Hematopoietic multipotent progenitor cell treated with erythropoietin and hydrocortisone succinate and interleukin-3 and kit ligand, for 6 days (in vitro differentiated cells): ENCODE measurements around the gene SUGCT.
A peak's percentile ranks its signal among the peaks of the same experiment; 100 is the strongest.
"Not testable (repeated sequence)": the region's sequence is repeated elsewhere in the genome, so short reads cannot be mapped to it uniquely, and the experiment has no call there.

Experiments
- DNase-seq: peaks from one replicate; pipeline ENCODE4 v3.0.0-alpha.2; 2015

SUGCT gene

DNA sequence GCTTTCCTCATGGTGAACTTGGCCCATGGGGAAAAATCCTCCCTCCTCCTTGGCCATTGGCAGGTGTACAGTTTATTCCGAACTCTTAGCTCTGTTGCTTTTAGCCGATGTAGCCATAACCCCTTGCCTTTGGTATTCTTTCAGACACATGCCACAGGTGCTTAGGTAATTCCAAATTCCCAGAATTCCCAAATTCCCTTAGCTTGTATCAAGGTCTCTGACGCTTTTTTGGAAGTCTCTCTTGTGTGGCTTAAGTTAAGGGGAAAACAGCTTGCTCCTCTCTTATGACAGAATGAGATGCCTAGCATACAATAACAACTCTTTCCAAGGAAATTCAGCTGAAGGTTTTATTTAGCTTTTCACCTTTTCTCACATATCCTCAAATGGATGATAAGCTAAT, 68.0 kb downstream of the SUGCT start:
- no peak for DNase-seq

DNA sequence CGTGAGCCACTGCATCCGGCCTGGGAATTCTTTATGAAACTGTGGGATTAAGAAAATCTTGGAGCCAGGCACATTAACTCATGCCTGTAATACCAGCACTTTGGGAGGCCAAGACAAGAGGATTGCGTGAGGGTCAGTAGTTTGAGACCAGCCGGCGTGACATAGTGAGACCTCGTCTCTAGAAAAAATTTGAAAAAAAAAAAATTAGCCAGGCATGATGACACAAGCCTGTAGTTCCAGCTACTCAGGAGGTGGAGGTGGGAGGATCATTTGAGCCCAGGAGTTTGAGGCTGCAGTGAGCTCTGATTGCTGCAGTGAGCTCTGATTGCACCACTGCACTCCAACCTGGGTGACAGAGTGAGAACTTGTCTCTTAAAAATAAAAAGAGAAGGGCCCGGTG, 69.8 kb downstream of the SUGCT start:
- no peak for DNase-seq

DNA sequence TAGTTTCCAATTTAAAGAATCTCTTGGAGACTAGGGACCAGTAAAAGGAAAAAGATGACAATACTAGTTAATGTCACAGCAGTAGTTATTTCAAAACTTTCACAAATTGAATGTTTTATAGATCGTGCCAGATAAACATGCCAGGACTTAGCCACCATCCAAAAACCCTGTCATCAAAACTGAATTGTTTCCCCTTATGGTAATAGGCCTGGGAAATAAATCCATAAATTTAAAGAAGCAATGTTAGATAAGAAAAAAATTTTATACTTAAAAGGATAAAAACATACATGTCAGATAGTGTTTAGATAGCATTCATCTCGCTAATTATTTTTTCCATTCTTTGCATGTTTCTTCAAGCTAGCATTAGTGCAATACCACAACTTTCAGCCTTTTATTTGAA, 71.2 kb downstream of the SUGCT start:
- DNase-seq: no peak

DNA sequence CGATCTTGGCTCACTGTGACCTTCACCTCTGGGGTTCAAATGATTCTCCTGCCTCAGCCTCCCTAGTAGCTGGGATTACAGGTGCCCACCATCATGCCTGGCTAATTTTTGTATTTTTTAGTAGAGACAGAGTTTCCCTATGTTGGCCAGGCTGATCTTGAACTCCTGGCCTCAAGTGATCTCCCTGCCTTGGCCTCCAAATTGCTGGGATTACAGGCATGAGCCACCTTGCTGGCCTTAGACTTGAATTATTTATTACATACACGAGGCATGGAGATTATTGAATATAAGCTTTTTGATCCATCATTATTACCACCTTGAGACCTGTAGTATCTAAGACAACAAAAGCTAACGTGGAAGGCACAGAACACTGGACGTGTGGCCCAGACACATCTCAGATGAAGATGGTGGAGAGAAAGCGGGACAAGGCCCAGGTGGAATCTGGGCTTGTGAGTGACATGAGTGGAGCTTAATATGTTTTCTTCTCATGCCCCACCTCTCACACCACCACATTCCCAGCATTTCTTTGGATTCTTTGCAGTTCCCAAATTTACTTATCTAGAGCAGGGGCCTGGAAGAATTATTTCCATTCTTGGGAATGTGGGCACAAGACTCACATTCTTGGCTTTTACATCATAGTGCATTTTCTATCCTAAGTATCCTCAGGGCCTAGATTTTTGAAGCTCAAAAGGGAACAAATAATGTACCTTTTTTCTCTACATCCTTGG, 76.6 kb downstream of the SUGCT start:
- DNase-seq: no peak

DNA sequence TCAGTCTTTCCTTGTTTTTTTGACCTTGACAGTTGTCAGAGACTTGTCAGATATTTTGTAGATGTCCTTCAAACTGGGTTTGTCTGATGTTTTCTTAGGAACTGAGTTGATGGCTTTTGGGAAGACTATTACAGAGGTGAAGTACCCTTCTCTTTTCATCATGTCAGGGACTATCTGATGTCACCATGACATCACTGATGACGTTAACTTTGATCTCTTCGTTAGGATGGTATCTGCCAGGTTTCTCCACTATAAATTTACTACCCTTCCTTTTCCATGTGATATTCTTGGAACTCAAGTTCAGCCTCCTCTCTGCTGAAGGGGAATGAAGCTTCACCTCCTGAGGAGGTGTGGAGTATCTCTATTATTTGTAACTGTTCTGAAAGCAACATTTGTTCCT, 78.5 kb downstream of the SUGCT start:
- DNase-seq: no peak

DNA sequence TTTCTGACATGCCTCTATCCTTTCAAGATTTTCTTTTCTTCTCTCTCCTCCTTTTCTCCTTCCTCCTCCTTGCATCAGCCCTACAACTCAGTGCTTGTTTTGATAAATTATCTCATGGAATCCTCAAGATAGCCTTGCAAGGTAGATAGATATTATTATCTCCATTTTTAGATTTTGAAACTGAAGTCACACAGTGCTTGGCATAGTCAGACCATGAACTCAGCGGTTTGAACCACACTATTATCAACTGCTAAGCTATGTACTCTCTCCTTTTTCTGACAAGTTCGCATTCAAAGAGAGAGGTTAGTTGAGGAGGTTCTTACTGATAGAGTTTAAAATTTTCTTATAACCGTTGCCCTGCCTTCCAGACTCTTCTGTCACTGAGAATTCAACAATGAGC, 79.1 kb downstream of the SUGCT start:
- DNase-seq: no peak

DNA sequence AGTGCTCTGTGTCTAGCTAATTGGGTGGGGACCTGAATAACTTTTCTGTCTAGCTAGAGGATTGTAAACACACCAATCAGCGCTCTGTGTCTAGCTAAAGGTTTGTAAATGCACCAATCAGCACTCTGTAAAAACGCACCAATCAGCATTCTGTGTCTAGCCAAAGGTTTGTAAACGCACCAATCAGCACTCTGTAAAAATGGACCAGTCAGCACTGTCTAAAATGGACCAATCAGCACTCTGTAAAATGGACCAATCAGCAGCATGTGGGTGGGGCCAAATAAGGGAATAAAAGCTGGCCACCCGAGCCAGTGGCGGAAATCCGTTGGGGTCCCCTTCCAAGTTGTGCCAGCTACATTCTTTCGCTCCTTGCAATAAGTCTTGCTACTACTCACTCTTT, 83.8 kb downstream of the SUGCT start:
- DNase-seq: not testable (repeated sequence)

DNA sequence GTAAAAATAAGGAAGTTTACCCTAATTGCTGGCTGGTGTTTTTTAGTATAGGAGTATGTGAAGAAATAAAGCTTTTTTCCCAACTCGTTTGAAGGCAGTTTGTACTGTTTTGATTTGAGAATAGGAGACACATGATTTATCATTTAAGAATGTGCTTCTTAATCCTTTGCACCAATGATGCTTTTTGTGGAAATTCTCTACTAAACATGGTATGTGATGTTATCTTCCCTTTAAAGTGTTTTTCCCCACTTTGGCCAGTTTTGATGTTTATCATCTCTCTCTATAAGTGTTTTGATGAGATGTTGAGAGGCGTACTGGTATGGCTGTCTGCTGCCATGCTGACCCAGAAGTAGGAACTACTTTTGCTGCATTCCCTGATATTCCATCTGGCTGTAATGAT, 85.1 kb downstream of the SUGCT start:
- DNase-seq: no peak

DNA sequence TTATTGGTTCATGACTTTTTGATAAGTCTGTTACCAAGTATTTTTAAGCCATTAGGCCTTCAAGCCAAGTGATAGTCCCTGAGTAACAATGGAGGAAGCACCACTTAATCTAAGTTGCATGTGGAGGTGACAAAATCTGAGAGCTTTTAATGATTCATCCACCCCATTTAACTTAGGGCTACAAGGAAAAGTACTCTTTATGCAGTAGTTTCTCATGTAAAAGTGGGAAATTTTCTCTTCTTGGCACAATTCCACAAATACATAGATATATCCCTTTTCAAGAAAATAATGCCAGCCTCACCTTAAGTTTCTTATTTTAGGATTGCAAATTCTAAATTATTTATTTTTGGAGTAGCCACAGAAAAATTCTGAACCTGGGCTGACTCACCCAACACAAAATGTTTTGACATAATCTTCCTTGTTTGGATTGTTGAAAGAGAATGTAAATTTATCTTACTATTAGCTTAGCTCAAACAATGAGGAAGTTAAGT, 85.7 kb downstream of the SUGCT start:
- no peak for DNase-seq

DNA sequence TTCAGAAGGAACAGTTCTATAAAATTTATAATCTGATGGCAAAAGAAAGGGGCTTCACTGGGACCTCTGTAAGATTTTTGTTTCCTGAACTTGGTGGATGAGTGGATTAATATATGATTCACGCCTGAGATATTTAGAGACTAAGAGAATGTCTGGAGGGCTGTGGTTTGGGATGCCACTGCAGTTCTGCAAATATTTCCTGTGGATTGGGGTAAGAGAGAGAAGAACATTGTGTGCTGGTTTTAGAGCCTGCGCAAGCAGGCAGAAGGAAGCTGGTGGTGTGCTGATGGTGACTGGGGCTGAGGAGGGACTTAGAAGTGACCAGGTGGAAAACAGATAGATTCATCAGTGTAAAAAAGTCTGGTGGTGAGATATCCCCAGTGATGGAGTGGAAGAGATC, 87.0 kb downstream of the SUGCT start:
- DNase-seq: no peak

DNA sequence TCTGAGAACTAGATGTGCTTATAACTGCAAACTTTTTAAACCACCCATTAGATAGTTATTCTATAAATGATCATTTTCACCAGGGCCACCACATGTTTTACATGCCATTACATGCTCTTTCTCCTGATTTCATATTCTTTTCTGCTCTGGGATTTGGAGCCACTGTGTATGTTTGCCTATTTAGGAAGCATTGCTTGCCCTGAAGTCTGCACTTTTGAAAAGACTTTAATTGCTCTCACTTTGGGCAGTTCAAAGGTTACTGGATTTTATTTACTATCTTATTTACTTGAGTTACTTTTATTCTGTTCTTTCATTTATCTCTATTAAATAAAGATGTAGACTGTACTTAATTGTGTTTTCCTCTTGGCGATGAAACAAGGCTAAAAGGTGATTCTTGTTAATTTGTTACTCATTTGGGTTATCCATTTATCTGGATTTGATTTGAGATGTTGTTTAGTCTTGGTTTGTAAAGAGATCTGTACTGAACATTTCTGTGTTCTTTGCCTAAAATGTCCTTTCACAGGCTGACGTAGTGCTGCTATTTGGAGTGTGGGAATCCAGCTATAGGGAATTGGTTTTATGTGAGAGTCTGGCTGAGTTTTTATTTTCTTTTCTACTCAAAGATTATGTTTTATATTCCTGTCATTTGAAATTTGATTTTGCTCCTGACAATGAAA, 88.8 kb downstream of the SUGCT start:
- no peak for DNase-seq

DNA sequence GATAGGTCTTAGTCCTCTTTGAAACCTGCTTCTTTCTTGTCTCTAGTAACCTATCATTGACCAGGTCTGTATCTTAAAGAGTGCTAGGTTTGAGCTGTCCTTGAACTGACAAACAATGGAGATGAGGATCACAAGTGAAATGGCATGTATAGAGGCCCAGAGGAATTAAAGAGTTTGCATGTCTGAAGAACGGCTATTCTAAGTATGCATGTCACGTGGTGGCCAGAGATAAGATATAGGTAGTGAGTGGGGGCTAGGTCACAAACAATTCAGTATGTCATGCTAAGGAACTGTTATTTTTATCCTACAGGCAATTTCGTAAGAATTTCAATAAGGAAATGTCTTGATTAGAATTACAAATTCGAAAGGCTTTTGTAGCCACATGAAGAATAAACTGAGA, 95.3 kb downstream of the SUGCT start:
- peak; percentile 12 for DNase-seq

DNA sequence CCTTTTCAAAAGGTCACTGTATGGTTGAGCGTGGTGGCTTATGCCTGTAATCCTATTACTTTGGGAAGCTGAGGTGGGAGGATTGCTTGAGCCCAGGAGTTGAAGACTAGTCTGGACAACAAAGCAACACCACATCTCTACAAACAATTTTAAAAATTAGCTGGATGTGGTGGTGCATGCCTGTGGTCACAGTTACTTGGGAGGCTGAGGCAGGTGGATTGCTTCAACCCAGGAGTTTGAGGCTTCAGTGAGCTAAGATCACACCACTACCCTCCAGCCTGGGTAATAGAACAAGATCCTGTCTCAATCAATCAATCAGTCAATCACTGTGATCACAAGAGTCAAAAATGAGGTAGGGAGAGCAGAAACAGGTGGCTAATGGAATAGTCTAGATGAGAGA, 97.0 kb downstream of the SUGCT start:
- no peak for DNase-seq

DNA sequence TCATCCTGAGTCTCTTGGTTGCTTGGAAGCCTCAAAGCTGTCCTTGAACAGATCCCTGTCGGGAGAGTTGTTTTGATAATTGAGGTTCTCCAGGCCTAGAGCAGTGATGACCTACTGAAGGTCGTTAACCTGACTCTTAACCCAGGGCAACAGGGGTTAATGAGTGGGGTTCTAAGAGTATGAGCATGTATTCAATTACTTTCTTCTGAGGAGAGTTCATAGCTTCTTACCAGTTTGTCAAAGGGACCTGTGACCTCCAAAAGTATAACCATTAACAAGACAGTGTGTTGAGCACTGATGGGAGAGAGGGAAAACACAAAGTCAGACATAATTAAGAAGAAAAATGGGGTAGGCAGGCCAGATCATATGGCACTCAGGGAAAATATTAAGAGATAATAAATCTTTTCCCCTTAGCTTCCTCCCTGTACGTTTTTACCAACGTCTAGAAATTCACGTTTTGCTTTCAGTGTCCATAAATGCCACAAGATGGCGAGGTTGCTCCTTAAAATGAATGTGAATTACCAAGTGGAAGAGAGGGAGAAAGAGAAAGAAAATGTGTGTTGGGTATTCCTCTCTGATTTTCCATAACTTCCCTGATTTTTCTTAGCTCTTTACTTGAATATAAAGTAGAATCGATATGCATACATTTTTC, 97.6 kb downstream of the SUGCT start:
- DNase-seq: peak; percentile 75

DNA sequence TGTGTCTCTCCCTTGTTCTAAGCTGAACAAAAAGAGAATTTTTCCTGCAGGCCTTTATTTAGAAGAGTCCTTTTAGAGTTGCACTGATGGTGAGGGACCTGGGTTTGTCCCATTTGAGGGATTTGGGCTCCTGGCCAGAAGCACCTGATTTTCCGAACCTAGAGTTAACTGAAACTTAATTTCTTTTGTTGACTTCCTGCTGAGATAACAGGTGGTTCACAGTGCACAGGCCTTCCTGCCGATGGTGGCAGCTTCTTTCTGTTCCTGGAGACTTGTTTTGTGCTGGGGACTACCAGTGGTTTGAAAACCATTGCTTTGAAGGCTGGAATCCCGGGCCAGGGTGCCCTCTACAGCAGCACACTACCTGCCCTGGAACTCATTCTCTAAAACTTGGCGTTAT, 99.2 kb downstream of the SUGCT start:
- no peak for DNase-seq

DNA sequence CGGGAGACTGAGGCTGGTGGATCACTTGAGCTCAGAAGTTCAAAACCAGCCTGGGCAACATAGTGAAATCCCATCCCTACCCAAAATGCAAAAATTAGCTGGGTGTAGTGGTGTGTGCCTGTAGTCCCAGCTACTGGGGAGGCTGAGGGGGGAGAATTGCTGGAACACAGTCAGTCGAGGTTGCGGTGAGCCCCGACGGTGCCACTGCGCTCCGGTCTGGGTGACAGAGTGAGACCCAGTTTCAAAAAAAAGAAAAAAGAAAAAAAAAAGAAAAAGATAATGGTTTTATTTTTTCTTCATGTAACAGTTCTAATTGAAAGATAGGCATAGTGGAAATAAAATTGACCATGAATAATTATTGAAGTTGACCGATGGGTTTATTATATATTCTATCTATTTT, 99.9 kb downstream of the SUGCT start:
- no peak for DNase-seq

DNA sequence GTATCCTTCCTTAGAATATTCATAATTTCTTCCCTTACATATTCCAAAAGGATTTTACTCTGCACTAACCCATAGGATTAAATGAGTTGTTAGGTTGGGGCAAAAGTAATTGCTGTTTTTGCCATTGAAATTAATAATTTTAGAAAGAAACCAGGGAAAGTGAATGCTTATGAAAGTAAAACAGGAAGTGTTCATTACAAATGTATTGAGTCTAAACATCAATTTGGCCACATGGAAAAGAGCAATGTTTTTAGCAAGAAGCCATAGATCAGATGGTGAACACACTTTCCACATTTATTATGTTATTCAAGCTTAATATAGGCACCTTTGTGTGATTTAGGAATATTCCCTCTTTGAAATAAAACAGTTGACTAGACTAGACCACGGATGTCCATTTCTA, 102.9 kb downstream of the SUGCT start:
- DNase-seq: no peak

DNA sequence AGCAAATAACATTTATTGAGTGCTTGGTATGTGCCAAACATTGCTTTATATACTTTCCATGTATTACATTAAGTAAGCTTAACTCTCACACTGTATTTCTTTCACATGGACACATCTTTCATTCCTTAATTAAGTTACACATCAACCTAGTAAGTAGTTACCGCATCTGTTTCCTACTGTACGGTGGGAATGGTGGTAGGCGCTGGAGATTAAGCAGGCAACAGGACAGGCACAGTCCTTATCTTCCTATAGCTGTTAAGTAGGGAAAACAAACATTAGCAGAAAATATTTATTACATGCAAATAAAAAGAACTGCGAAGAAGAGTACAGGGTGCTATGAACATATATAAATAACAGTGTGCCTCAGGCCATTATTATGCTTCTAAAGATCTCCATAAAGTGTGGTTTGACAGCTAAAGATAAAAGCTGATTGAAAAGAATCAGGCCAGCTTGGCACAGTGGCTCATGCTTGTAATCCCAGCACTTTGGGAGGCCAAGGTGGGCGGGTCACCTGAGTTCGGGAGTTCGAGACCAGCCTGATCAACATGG, 105.0 kb downstream of the SUGCT start:
- DNase-seq: no peak

DNA sequence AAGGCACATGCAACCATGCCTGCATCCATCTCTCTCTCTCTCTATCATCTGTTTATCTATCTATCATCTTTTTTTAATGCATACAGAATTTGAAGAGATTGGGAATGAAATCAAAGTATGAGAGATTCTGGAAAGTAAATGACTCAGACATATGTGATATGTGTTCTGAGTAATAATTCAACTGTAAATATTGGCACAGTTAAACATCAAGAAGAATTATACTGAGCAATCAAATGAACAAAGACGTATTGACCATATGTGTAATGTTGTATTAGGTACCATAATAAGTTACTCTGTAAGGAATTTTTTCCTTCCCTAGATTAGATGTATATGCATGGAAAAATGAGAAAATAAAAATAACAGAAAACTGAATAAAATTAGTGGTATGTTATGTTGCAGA, 108.3 kb downstream of the SUGCT start:
- DNase-seq: no peak

DNA sequence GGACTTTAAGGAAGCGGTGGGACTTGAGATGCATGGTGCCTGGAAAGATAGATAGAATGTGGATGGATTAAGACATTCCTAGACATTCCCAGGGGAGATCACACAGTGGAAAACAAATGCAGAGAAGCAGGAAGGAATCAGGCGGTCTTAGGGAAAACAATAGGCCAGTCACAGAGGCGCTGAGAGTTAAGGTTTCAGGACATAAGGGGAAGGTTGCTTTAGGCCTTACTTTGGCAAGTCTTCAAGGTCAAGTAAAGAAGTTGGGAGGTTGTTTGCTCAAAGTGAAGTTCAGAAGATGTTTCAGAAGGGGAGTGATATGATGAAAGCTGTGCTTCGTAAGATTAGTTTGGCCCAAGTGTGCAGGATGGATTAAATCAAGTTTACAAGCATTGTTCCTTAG, 109.4 kb downstream of the SUGCT start:
- DNase-seq: no peak

DNA sequence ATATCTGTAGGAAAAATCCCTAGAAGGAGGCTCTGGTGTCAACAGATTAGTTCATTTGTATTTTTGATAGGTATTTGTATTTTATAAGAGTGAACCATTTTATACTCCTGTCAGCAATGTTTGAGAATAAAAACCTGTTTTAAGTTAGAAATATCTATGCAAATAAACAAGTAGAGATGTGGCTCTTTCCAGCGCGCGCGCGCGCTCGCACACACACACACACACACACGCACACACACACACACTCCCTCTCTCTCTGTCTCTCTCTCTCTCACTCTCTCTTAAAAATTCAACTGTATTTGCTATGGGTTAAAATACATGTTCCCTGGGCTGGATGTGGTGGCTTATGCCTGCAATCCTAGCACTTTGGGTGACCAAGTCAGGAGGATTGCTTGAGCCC, 113.9 kb downstream of the SUGCT start:
- DNase-seq: no peak

DNA sequence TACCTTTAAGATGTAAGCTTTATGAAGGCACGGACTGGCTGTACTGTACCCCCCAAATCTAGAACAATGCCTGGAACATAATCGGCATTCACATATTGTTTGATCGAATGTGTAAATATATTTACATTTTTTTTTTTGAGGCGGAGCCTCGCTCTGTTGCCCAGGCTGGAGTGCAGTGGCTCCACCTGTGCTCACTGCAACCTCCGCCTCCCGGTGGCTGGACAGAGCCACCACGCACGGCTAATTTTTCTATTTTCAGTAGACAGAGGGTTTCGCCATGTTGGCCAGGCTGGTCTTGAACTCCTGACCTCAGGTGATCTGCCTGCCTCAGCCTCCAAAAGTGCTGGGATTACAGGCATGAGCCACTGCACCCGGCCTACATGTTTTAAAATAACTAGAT, 118.6 kb downstream of the SUGCT start:
- not testable (repeated sequence) for DNase-seq

DNA sequence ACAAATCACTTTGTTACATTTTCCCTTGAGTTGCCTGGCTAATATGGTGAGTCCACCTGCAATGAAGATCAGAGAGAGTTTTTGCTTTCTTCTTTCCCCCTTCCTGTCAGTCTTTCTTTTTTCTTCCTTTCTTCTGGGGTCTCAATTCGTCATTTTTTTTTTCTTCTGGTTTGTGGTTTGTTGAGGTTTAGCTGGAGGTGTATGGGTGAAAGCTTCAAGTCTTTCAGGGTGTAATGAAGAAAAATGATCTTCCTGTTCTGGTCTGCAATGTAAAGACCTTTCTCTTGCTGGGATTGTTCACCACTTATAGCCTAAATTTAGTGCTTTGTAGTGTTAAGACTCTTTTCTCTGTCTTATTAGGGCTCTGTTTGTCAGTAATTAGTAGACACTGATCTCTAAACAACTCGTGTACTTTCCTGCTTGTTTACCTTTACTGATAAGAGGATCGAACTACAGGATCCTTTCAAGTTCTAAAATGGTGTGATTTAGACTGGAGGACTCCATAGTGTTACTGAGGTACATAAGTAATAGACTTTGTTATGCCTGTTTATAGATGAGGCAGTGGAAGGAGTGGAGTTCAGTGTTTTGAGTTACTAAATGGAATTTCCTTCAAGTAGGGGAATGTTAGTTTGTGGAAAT, 129.1 kb downstream of the SUGCT start:
- no peak for DNase-seq
